COLO668 (cell line): ENCODE data around the gene ADCY10.
"Not testable (repeated sequence)": the region's sequence is repeated elsewhere in the genome, so short reads cannot be mapped to it uniquely, and the experiment has no call there.

Experiments
- DNase-seq: peaks from one replicate; lab custom pipeline; 2025; ENCODE audit not compliant: unreplicated experiment; lab: John Stamatoyannopoulos, UW

Gene ADCY10, protein sequence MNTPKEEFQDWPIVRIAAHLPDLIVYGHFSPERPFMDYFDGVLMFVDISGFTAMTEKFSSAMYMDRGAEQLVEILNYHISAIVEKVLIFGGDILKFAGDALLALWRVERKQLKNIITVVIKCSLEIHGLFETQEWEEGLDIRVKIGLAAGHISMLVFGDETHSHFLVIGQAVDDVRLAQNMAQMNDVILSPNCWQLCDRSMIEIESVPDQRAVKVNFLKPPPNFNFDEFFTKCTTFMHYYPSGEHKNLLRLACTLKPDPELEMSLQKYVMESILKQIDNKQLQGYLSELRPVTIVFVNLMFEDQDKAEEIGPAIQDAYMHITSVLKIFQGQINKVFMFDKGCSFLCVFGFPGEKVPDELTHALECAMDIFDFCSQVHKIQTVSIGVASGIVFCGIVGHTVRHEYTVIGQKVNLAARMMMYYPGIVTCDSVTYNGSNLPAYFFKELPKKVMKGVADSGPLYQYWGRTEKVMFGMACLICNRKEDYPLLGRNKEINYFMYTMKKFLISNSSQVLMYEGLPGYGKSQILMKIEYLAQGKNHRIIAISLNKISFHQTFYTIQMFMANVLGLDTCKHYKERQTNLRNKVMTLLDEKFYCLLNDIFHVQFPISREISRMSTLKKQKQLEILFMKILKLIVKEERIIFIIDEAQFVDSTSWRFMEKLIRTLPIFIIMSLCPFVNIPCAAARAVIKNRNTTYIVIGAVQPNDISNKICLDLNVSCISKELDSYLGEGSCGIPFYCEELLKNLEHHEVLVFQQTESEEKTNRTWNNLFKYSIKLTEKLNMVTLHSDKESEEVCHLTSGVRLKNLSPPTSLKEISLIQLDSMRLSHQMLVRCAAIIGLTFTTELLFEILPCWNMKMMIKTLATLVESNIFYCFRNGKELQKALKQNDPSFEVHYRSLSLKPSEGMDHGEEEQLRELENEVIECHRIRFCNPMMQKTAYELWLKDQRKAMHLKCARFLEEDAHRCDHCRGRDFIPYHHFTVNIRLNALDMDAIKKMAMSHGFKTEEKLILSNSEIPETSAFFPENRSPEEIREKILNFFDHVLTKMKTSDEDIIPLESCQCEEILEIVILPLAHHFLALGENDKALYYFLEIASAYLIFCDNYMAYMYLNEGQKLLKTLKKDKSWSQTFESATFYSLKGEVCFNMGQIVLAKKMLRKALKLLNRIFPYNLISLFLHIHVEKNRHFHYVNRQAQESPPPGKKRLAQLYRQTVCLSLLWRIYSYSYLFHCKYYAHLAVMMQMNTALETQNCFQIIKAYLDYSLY (N-terminal part only)

GRCh38 chr1:167913895-167914496 is at the start of gene ADCY10:
ADCY10 (minus strand) TSS chr1:167914134; CDS start chr1:167905140, 8,994 bp downstream.
- DNase-seq, result no peak

GRCh38 chr1:167957710-167958109 is 43.8 kb upstream of the ADCY10 start:
- DNase-seq, result no peak

GRCh38 chr1:167955915-167956314 is 42.0 kb upstream of the ADCY10 start:
- DNase-seq, result no peak

DNA sequence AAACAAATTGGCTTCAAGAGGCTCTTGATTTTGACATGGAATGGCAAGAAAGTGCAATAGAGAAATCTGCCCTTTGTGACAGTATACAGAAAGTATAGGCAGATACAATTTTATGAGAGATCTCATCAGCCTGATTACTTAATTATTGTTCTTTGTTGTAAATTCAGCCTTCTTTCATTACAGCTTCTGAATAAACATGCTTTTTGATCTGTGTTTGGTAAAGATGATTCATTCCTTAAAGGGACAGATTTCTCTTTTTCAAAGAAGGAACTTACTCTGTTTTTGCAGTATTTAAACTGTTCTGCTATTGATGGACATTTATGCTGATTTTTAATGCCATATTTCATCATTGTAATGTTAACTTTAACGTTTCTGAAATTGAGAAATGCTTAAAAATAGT is 36.6 kb upstream of the ADCY10 start:
- no peak for DNase-seq

GRCh38 chr1:167949785-167950184 is 35.9 kb upstream of the ADCY10 start:
- DNase-seq, result no peak

GRCh38 chr1:167947733-167948132 is 33.8 kb upstream of the ADCY10 start:
- no peak for DNase-seq

DNA sequence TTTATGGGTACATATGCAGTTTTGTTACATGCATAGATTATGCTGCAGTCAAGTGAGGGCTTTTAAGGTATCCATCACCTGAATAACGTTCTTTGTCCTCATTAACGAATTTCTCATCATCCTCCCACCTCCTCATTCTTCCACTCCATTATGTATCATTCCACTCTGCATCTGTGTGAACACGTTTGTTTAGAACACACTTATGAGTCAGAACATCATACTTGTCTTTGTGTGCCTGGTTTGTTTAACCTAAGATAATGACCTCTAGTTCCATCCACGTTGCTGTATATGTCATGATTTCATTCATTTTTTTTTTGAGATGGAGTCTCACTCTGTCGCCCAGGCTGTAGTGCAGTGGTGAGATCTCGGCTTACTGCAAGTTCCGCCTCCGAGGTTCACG is 29.6 kb upstream of the ADCY10 start:
- no peak for DNase-seq

DNA sequence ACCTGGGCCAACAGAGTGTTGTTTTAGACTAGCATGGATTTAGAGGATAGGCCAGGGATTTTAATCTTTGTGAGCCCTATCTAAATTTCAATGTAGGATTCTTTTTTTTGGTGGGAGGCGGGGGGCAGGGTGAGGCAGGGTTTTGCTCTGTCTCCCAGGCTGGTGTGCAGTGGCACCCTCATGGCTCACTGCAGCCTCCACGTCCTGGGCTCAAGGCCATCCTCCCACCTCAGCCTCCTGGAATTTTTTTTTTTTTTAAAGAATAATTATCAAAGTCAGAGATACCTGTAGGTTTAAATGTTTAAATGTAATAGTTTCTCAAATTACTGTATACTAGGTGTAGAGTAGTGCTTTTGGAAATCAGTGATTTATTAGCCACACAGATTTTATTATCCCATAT is 26.3 kb upstream of the ADCY10 start:
- no peak for DNase-seq

- no peak for DNase-seq
Observed at GRCh38 chr1:167938080-167938636, 24.2 kb upstream of the ADCY10 start.

DNA sequence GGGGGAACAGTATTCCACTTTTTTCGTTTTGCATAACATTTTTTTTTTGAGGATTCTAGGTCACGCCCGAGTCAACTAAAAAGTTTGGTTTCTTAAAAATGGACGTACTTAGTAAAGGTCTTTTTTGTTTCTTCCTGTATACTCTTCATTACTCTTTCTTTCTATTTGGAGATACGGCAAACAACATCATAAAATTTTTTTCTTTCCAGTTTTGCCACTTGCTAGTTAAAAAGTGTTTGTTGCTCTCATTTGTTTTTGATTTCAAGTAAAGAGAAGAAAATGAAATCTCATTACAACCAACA is 23.7 kb upstream of the ADCY10 start:
- no peak for DNase-seq

GRCh38 chr1:167936930-167937708 is 23.2 kb upstream of the ADCY10 start, which contains the start of gene MPC2:
MPC2 (minus strand) TSS chr1:167937072; CDS start chr1:167935841, 1,231 bp downstream.
- peak; percentile 68 for DNase-seq

- peak; percentile 99 for DNase-seq
Observed at GRCh38 chr1:167936068-167936929, 22.4 kb upstream of the ADCY10 start, which contains the start of gene DCAF6. DCAF6 (plus strand) TSS chr1:167936683; CDS start chr1:167936912, 229 bp downstream.

DNA sequence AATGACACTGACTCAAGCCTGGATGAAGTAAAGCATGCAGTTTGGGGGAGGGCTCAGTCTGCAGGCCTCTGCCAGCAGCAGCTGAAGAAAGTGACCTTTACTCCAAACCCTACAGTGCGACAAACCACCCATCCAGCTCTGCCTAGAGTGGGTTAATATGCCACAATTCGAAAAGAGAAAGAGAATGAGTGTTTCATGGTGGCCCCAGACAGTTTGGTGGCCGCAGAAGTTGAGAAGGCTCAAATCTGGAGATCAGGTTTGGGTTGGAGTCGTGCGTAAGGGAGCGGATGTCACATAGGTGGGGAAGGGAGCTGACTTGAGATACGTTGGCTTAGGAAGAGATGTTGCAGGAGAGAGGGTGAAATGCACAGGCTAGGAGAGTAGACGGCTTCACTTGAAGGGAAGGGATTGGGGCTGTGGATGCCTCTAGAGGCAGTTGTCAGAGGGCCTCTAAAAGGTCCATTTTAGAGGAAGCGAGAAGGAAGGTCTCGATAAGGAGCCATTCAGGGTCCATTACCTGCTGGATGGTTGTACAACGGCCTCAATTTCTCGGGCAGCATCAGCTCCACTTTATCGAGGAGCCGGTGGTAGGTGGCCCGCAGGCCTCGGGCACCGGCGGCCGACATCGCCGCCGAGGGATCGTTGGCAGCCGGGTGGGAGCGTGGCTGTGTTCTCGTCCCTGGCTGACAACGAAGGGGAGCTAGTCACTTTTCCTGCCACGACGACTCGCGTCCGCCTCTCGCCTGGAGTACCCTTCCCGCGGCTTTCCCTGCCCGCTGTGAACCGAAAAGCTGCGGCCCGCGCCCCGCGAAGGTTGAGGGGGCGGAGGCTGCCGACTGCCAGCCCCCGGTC is 21.5 kb upstream of the ADCY10 start:
- peak; percentile 57 for DNase-seq

GRCh38 chr1:167934426-167935215 is 20.7 kb upstream of the ADCY10 start:
- DNase-seq, result no peak

- DNase-seq, result no peak
Observed at GRCh38 chr1:167933788-167934187, 19.9 kb upstream of the ADCY10 start.

DNA sequence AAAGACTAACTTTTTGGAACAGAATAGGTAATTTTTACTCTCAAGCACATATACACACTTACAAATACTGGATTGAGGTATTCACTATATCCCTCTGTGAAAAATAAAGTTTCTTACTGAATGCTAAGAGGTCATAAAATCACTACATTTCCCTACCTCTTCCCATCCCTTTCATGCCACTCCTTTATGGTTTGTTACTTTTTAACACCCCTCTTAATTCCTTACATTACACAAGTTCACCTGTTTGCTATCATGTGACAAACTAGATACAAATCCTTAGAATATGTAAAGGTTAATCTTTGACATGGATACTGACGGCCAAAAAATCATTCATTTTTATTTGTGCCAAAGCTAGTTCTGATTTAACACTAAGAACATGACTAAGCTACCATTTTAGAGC is 15.8 kb upstream of the ADCY10 start:
- no peak for DNase-seq

DNA sequence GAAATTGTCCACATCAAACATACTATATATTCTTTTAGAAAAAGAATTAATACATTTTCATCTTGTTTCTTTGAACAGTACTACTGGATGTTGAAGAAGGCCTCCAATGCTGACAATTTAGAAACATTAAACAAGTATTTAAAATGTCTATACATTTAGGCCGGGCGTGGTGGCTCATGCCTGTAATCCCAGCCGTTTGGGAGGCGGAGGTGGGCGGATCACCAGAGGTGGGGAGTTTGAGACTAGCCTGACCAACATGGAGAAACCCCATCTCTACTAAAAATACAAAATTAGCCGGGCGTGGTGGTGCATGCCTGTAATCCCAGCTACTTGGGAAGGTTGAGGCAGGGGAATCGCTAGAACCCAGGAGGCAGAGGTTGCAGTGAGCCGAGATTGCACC is 15.0 kb upstream of the ADCY10 start:
- DNase-seq, result not testable (repeated sequence)
